Measurements from ENCODE around the gene PROC. TPM values are rescaled to one million over a fixed set of nuclear protein-coding genes. Genes with fewer than 3 reads are reported as not detected.

Gene PROC
- total and polyA plus RNA-seq, 2 donors (not counting 1 experiment from before 2014, with no cell fraction given) = not detected

GRCh38 chr2:127401757-127402695 is 16.2 kb upstream of the PROC start:
- Histone ChIP-seq H2AFZ (ENCODE audit: low read length) (no peak overlapping the region), H3K4me3 (replicated peaks in 1 of 4; ENCODE audit: control extremely low read depth in 1 of 4, insufficient read depth in 1 of 4, low read depth in 3 of 4, low read length in 4 of 4) (no peak overlapping the region), H3K36me3 (ENCODE audit: control insufficient read depth, insufficient read depth, low read length) (no peaks in the 10 kb centered on the region), H3K27me3 (ENCODE audit: control insufficient read depth, insufficient read depth, low read length) (no peaks in the 10 kb centered on the region), H3K79me2 (ENCODE audit: control insufficient read depth, insufficient read depth, low read length) (no peaks in the 10 kb centered on the region), H3K9ac (ENCODE audit: insufficient read depth, low read length) (no peak overlapping the region), H3K9me3 (ENCODE audit: control insufficient read depth, insufficient read depth, low read depth, low read length) (no peaks in the 10 kb centered on the region), H3K4me2 (ENCODE audit: extremely low read depth, insufficient read depth, low read length) (no peak overlapping the region), H4K20me1 (ENCODE audit: control insufficient read depth, extremely low read depth, insufficient read depth, low read length) (no peaks in the 10 kb centered on the region), H3K4me1 (ENCODE audit: control insufficient read depth, extremely low read depth, insufficient read depth, low read length) (peaks cover 14% of the 10 kb centered on the region), H3K27ac (ENCODE audit: insufficient read depth, low read length) (no peak overlapping the region)
- TF ChIP-seq EZH2 (IDR thresholded peaks at IDR 0.05; ENCODE audit: low read length, missing control alignments) = no peak
- TF ChIP-seq, protein P1, sequence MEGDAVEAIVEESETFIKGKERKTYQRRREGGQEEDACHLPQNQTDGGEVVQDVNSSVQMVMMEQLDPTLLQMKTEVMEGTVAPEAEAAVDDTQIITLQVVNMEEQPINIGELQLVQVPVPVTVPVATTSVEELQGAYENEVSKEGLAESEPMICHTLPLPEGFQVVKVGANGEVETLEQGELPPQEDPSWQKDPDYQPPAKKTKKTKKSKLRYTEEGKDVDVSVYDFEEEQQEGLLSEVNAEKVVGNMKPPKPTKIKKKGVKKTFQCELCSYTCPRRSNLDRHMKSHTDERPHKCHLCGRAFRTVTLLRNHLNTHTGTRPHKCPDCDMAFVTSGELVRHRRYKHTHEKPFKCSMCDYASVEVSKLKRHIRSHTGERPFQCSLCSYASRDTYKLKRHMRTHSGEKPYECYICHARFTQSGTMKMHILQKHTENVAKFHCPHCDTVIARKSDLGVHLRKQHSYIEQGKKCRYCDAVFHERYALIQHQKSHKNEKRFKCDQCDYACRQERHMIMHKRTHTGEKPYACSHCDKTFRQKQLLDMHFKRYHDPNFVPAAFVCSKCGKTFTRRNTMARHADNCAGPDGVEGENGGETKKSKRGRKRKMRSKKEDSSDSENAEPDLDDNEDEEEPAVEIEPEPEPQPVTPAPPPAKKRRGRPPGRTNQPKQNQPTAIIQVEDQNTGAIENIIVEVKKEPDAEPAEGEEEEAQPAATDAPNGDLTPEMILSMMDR (conservative IDR thresholded peaks at IDR 0.05 in 1 of 2, IDR thresholded peaks at IDR 0.05 in 1 of 2; ENCODE audit: low read depth in 1 of 2, low read length in 2 of 2) = no peak
- DNase-seq (ENCODE audit: low read depth in 2 of 2) = no peak

DNA sequence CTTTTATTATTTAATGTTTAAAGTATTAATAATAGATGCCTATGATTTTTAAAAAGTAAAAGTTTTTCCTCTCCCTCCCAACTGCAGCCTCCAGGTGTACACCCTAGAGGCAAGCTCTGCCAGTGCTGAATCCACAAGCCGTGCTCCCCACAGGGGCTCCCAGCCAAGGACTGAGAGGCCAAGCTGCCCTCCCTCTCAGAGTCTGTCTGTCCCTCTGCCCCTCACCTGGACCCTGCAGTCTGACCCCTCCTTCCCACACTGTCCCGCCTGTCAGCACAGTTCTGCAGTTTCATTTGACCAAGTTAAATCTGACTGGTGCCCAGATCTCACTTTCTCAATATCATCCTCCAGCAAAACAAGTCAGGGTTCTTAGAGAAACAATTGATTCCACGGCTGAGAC is 14.8 kb upstream of the PROC start:
- Histone ChIP-seq H3K27me3 (ENCODE audit: control insufficient read depth, insufficient read depth, low read length) (no peaks in the 10 kb centered on the region), H2AFZ (ENCODE audit: low read length) (no peak overlapping the region), H4K20me1 (ENCODE audit: control insufficient read depth, extremely low read depth, insufficient read depth, low read length) (no peaks in the 10 kb centered on the region), H3K4me3 (replicated peaks in 1 of 4; ENCODE audit: control extremely low read depth in 1 of 4, insufficient read depth in 1 of 4, low read depth in 3 of 4, low read length in 4 of 4) (no peak overlapping the region), H3K9me3 (ENCODE audit: control insufficient read depth, insufficient read depth, low read depth, low read length) (no peaks in the 10 kb centered on the region), H3K79me2 (ENCODE audit: control insufficient read depth, insufficient read depth, low read length) (no peaks in the 10 kb centered on the region), H3K27ac (ENCODE audit: insufficient read depth, low read length) (no peak overlapping the region), H3K9ac (ENCODE audit: insufficient read depth, low read length) (no peak overlapping the region), H3K36me3 (ENCODE audit: control insufficient read depth, insufficient read depth, low read length) (no peaks in the 10 kb centered on the region), H3K4me1 (ENCODE audit: control insufficient read depth, extremely low read depth, insufficient read depth, low read length) (peaks cover 11% of the 10 kb centered on the region), H3K4me2 (ENCODE audit: extremely low read depth, insufficient read depth, low read length) (no peak overlapping the region)
- TF ChIP-seq EZH2 (IDR thresholded peaks at IDR 0.05; ENCODE audit: low read length, missing control alignments) = no peak
- TF ChIP-seq, protein P1 (conservative IDR thresholded peaks at IDR 0.05 in 1 of 2, IDR thresholded peaks at IDR 0.05 in 1 of 2; ENCODE audit: low read depth in 1 of 2, low read length in 2 of 2) = no peak
- DNase-seq (ENCODE audit: low read depth in 2 of 2) = no peak

GRCh38 chr2:127404466-127405254 is 13.6 kb upstream of the PROC start:
- no peak overlapping the region for H3K9ac ChIP-seq (ENCODE audit: insufficient read depth, low read length)
- no peak for DNase-seq (ENCODE audit: low read depth in 2 of 2)
- H4K20me1 ChIP-seq (ENCODE audit: control insufficient read depth, extremely low read depth, insufficient read depth, low read length) = no peaks in the 10 kb centered on the region
- no peaks in the 10 kb centered on the region for H3K27me3 ChIP-seq (ENCODE audit: control insufficient read depth, insufficient read depth, low read length)
- no peaks in the 10 kb centered on the region for H3K79me2 ChIP-seq (ENCODE audit: control insufficient read depth, insufficient read depth, low read length)
- H3K4me3 ChIP-seq (replicated peaks in 1 of 4; ENCODE audit: control extremely low read depth in 1 of 4, insufficient read depth in 1 of 4, low read depth in 3 of 4, low read length in 4 of 4) = no peak overlapping the region
- H3K4me1 ChIP-seq (ENCODE audit: control insufficient read depth, extremely low read depth, insufficient read depth, low read length) = peaks cover 13% of the 10 kb centered on the region
- H3K27ac ChIP-seq (ENCODE audit: insufficient read depth, low read length) = no peak overlapping the region
- H2AFZ ChIP-seq (ENCODE audit: low read length) = no peak overlapping the region
- TF ChIP-seq, protein P1 (conservative IDR thresholded peaks at IDR 0.05 in 1 of 2, IDR thresholded peaks at IDR 0.05 in 1 of 2; ENCODE audit: low read depth in 1 of 2, low read length in 2 of 2) = no peak
- no peak for TF ChIP-seq EZH2 (IDR thresholded peaks at IDR 0.05; ENCODE audit: low read length, missing control alignments)
- H3K9me3 ChIP-seq (ENCODE audit: control insufficient read depth, insufficient read depth, low read depth, low read length) = no peaks in the 10 kb centered on the region
- H3K36me3 ChIP-seq (ENCODE audit: control insufficient read depth, insufficient read depth, low read length) = no peaks in the 10 kb centered on the region
- H3K4me2 ChIP-seq (ENCODE audit: extremely low read depth, insufficient read depth, low read length) = no peak overlapping the region
